Right renal cortex interstitium (tissue), 3 donors: ENCODE data around the gene ITPK1. TPM values are rescaled to one million over a fixed set of nuclear protein-coding genes. Genes with fewer than 3 reads are reported as not detected.

ENCODE experiments used
- DNase-seq, 3 donors: peaks; one replicate each; pipeline ENCODE4 v3.0.0-alpha.2; 2013; ENCODE audit warnings: low read depth in 3 of 3, low spot score in 2 of 3
- polyA plus RNA-seq, 3 donors: library from polyadenylated mRNA; unstranded; fragments of 120-200 nt; gene quantifications; one replicate each; pipeline ENCODE4 v1.2.1, GENCODE V29; 2013; ENCODE audit not compliant: insufficient read length in 3 of 3

ITPK1 gene
- polyA plus RNA-seq, 3 donors, result 28.5 to 33.7 (median 29.7) TPM

GRCh38 chr14:92930737-92931602 is 184.8 kb downstream of the ITPK1 start:
- no peak for DNase-seq

DNA sequence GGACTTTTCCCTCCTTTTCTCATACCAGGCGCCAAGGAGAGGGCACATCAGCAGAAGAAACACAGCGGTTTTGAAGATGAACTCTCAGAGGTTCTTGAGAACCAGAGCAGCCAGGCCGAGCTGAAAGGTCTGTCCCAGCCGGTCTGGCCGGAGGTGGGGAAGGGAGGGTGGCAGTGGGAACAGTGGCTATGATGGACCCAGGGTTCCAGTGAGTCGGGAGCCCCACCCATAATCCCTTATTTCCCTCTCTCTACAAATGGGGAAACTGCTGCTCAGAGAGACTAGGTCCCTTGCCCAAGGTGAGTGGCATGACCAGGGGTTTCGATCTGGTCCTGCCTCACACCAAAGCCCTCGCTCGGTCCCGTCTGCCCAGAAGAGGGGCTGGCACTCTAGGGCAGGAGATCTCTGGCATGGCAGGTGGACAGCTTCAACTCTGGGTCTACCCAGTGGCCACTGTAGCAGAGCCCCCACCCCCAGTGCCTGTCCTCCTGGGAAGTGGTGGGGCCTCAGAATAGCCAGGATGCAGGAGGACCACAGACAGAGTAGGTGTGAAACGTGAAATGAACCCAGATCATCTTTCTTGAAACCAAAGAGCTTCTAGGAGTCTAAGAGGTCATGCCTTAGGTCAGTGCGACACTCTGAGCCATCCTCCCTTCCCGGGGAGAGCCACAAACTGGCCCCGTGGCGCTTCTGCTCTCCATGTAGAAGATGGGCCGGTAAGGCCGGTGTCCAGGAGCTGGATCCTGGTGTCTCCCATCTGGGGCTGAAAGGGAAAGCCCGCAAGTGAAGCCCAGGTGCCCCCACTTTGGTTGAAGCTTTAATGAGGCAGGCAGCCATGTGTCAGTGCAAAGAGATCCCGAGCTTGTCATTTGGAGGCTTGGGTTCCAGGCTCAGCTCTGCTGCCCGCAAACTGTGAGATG is 185.8 kb downstream of the ITPK1 start:
- DNase-seq, result no peak

DNA sequence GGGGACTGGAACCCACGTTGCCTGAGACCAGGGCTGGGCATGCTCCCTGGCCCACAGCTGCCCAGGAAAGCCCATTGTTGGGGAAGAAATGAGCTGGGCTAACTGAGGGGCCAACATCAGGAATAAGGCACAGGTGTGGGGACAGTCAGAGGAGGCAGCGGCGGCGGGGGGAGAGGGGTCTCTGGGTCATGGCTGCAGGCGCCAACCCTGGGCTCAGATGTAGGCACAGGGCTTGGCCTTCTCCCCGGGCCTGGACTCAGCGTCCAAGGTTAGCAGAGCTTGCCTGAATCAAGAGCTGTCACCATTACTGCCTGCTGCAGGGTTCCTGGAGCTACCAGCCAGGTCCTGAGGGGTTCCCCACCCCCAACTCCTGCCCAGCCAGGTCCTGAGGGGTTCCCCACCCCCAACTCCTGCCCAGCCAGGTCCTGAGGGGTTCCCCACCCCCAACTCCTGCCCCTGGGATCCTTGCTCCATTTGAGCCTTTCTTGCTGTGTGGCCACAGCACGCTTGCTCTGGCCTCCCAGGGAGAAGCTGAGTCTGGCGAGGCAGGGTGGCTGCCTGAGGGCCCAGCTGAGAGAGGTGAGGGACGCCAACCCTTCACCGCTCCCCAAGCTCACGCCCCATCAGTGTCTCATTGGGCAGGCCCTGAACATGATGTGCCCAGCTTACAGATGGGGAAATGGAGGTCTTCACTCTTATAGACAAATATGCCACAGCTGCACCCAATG is 186.6 kb downstream of the ITPK1 start:
- DNase-seq, result no peak

DNA sequence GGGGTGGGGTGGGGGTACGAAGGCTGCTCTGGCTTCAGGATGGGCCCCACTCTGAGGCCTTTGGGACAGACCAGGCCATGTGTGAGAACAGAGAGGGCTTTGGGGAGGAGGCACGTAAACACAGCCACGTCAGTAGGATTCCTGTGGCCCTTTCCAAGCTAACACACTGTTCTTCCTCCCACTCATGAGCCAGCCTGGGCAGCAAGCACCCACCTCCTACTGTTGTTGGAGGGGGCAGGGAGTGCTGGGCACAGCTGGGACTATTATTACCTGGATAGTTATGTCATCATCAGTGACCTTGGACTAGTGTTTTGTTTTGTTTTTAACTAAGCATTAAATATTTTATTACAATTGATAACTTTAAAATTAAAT is 187.5 kb downstream of the ITPK1 start:
- DNase-seq, result no peak

DNA sequence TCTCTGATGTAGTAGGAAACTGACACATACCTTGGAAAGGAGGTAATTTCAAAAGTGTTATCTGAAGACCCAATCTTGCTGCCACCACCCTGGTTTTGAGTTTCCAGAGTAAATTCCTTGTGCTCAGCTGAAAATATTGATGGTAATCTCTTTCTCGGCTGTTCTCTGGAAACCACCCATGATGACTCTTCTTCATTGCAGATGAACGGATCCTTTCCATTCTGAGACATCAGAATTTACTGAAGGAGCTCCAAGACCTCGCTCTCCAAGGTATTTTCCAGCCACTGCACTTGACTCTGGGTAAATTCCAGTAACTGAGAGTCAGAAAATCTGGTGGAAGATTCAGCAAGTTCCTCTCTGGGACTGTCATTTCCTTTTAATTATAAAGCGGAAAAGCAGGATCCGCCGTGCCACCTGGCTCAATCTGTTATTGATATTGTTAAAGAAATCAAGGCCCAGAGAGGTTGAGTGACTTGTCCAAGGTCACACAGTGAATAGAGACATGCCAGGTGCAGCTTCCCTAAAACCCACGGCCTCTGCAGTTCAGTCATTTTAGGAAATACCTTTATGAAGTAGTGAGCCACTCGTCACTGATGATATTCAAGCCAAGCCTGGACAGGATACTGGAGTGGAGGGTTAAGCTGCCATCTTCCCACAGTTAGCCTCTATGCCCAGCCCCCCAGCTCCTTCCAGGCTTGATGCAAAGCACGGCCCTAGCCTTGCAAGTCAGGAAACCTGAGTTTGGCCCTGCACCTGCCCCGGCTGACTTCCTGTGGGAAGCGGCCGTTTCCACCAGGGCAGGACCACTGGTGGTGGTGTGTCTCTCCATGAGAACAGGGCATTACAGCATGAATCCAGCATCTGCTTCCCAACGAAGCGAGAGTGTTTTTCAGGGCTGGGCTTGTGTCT is 188.1 kb downstream of the ITPK1 start:
- no peak for DNase-seq

DNA sequence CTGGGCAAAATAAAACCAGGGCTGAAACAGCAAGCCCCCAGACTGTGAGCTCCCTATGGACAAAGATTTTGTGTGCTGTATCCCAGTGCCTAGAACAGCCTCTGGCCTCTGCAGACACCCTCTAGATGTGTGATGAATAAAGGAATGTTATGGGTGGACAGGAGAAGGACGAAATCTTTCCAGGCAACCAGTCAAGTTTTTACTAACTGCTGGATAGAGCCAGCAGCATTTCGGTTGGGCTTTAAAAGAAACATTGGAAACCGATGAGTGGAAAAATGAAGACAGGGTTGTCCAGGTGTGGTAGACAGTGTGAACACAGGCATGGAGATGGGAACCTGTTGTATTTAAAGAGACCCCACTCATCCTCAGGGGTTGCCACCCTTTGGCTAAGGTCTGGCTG is 188.8 kb downstream of the ITPK1 start:
- DNase-seq, result no peak

- DNase-seq, result no peak
These were observed 189.4 kb downstream of the ITPK1 start for GRCh38 chr14:92926180-92926845.

DNA sequence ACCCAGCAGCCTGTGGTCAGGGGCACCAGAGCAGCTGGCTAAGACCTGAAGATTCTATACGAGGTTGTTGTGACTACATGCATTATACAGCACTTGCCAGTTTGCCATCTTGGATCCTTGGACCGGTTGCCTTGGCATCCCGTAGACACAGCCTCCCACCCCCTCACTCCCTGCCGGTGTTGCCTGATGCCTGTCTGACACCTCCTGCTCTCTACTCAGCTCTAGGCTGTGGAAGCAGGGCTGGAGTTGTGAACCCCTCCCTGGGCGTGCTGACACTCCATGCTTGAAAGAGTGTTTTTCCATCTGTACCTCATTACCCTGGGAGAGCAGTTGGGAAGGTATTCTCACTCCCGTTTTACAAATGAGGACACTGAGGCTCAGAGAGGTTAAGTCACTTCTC is 190.3 kb downstream of the ITPK1 start:
- no peak for DNase-seq

GRCh38 chr14:92924247-92924646 is 191.5 kb downstream of the ITPK1 start:
- no peak for DNase-seq

- DNase-seq, result no peak
These were observed 192.0 kb downstream of the ITPK1 start for GRCh38 chr14:92923744-92924103.

DNA sequence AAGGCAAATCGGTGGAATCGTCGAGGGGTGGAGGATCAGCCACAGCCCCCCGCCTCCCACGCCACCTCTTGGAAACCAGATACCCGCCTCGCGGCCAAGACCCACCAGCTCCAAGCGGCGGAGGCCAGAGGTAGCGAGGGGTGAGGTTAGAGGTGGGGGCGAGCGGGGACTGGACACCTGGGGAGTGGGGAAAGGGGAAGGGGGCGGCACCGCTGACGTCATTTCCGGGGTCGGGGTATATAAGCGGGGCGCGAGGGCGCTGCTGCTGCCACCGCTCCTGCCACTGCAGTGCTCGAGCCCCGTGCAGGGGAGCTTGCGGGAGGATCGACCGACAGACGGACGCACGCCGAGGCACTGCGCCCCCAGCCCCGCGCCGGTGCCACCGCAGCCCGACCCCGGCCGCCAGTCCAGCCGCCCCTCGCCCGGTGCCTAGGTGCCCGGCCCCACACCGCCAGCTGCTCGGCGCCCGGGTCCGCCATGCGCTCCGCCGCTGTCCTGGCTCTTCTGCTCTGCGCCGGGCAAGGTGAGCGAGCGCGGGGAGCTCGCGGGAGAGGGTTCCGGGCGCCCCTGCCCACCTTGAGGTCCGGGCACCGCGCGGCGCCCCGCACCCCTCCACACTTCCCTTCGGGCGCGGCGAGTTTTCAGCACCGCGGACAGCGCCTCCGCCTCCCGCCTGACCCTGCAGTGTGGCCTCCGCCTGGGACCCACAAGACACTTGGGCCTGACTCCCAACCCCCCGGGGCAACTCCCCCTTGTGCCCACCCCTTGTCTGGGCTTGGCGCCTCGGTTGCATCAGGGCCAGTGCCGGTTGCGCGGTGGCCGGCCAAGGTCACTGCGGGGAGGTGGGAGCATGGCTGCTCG is 192.6 kb downstream of the ITPK1 start, which contains the start of gene CHGA:
Gene CHGA, plus strand, starts transcription at position 268 of the 861 bp plus-strand sequence. Its CDS starts 210 bp downstream, at position 478.
- DNase-seq, result peak; percentile 25 to 54 (median 45)

GRCh38 chr14:92922155-92922735 is 193.5 kb downstream of the ITPK1 start:
- no peak for DNase-seq

GRCh38 chr14:92920001-92920400 is 195.7 kb downstream of the ITPK1 start:
- DNase-seq, result no peak

GRCh38 chr14:92917956-92918355 is 197.8 kb downstream of the ITPK1 start:
- no peak for DNase-seq

DNA sequence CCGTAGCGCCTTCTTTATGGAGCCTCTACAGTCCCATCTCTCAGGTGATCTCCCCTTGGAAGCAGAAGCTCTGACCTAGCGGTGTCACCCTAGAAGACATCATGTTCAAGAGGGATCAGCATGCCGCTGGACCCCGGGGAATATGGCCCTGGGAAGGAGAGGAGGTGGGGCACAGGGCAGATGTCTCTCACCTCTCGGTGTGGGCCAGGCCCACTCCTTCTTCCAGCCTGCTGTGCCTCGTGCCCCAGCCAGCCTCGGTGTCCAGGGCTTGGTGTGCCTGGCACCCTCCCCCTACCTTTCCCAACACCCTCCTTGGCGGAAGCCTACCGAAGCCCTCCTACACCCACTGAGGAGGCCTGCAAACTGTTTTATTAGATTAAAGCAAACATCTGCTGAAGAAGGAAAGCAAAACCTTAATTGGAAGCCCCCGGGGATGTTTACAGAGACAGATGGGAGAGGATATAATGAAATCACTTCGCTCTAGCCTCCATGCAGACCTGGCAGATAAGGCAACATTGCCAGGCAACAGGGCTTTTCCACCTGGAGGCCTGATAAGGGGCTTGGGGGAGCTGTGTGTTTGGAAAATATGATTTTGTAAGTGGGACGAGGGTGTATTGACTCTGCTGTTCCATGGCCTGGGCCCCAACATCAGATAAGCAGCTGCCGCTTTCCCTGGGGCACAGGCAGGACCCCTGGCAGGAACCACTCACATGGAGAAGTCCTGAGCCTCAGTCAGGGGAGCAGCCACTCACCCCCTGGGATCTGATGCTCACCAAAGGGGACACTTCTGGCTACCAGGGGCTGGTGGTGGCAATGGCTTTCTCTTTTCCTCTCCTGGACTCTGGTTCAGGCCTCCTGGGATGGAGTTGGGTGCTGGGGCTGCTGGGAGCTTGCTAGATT is 198.4 kb downstream of the ITPK1 start:
- DNase-seq, result no peak

DNA sequence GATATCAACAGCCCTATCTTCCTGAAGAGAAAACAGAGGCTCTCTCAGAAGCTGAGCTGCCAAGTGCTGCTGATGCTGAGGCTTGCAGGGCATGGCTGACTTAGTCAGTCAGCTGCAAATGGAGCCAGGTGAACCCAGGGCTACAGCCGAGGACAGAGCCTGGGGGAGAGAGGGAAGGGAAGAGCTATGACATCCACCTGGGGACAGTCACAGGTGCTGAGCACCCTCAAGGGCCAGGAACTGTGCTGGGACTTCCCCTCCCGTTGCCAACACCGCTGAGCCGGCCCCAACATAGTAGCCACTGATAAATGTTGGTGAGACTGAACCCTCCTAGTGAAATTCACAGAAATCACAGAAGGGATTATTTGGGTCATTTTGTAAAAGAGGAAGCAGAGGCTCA is 199.5 kb downstream of the ITPK1 start:
- no peak for DNase-seq

GRCh38 chr14:92914087-92914656 is 201.6 kb downstream of the ITPK1 start:
- peak; percentile 8 to 51 (median 15) for DNase-seq
